Medulla oblongata (tissue), 1 donor: Measurements from ENCODE around the gene DGKH.
A peak's percentile ranks its signal among the peaks of the same experiment; 100 is the strongest.

Experiments used
- DNase-seq: peaks from one replicate; pipeline ENCODE4 v3.0.0-alpha.2; 2015; ENCODE audit errors: extremely low spot score

Gene DGKH

GRCh38 chr13:42039946-42040729 is 8.3 kb upstream of the DGKH start:
- peak; percentile 87 for DNase-seq

GRCh38 chr13:42040730-42041010 is 7.8 kb upstream of the DGKH start:
- DNase-seq: no peak

GRCh38 chr13:42041011-42041683 is 7.3 kb upstream of the DGKH start:
- DNase-seq: peak; percentile 15

GRCh38 chr13:42041684-42042035 is 6.8 kb upstream of the DGKH start:
- DNase-seq: peak; percentile 61

DNA sequence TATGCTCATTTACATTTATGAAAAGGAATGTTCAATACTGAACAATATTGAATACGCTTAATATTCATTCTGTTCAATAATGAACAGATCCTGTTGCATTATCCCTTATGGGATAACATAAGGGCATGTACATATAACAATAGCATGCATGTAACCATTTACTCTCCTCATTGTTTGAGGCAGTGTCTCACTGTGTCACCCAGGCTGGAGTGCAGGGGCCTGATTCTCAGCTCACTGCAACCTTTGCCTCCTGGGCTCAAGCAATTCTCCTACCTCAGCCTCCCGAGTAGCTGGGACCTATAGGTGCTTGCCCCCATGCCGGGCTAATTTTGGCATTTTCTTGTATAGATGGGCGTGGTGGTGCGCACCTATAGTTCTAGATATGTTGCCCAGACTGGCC is 4.8 kb upstream of the DGKH start:
- no peak for DNase-seq

- no peak for DNase-seq
These were observed 2.0 kb upstream of the DGKH start for GRCh38 chr13:42046448-42046847.

GRCh38 chr13:42047561-42048341 is 697 bp upstream of the DGKH start:
- DNase-seq: peak; percentile 17

- DNase-seq: peak; percentile 53
These were observed 421 bp downstream of the DGKH start for GRCh38 chr13:42048684-42049453.

GRCh38 chr13:42049454-42049813 is 986 bp downstream of the DGKH start:
- no peak for DNase-seq

- DNase-seq: no peak
These were observed 6.5 kb downstream of the DGKH start for GRCh38 chr13:42054798-42055499.

- no peak for DNase-seq
These were observed 7.1 kb downstream of the DGKH start for GRCh38 chr13:42055500-42056085.

DNA sequence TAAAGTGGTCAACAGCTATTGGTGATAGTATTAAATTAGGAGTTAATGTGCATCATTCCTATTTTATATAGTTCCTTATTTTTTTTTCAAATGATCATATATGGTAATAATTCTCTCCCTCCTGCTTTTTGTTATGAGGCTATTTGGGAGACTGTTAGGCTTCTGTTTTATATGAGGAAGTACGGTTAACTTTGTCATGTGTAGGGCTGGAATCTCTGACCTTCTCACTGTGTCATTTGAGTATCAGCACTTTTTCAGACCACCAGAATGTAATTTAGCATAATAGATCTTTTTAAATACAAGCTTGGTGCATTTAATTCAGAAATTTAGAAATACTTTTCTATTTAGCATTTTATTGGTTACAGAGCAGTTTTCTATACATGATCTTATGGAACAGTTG is 7.7 kb downstream of the DGKH start:
- DNase-seq: no peak

DNA sequence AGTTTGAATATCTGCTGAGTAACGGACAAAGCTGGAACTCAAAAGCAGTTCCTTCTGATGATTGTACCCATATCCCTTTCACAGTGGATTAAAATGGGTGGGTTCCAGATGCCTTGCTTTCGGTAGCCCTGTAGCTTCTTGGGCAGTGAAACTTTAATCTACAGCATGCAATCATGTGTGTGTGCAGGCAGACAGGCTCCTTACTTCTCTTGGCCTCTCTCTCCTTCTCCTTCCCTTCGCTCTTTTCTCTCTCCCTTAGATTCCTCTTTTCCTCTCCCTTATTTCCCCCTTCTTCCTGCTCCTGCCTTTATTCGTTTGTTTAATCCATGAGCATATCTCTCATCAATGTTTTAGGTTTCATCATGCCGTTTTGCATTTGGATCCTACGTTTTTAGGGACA is 8.1 kb downstream of the DGKH start:
- DNase-seq: no peak

DNA sequence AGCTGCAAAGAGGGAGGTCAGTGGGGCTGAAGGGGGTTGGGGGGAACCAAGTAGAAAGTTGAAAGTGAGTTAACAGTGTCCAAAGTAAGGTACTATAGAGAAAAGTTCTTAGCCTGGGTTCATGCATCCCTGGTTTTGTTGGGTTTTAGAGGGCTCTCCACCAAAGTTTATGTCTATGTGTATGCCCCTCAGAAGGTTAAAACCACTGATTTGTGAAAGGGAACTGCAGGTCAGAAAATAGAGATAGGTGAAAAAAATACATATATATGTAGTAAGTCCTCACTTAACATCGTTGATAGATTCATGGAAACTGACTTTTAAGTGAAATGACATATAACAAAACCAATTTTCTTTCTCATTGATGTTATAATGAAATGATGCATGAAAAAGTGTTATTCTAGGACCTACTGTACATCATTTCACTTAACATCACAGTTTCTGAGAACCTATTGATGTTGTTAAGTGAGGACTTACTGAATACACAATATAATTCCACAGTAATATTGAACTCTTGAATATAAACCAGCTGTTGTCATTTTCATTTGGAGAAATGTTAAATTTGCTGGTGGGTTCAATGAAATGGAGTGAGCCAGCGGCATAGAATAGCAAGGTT is 9.6 kb downstream of the DGKH start:
- DNase-seq: no peak

- DNase-seq: no peak
These were observed 13.5 kb downstream of the DGKH start for GRCh38 chr13:42061943-42062342.

DNA sequence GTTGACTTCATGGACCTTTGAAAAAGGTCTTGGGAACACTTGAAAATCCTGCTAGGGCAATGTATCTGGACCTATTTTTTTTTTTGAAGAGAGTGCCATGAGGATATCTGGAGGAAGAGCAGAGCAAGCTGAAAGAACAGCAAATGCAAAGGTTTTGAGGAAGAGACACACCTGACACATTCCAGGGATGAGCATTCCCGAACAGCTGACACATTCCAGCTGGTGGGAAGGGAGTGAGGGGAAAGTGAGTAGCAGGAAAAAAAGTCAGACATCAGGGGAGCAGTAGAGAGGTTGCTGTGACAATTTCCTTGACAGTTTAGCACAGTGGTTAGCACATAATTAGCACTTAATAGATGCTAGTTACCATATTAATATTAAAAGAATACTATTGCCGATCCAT is 14.7 kb downstream of the DGKH start:
- no peak for DNase-seq

DNA sequence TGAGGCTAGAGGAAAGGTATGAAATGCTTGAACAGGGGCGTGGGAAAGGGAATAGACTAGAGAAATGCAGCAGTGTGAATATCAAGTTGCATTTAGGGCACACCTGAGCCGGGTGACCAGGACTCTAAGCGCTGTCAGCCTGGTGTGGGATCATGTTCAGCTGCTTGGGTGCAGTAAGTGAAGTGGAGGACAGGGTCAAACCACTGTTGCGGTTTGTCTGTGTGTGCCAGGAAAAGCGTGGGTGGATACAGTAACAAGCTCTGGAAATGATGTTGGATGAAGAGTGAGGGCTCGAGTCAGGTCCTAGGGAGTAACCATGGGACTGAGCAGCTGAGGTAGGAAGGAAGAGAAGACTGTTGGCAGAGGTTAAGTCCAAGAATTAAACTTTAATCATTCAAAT is 15.8 kb downstream of the DGKH start:
- no peak for DNase-seq

DNA sequence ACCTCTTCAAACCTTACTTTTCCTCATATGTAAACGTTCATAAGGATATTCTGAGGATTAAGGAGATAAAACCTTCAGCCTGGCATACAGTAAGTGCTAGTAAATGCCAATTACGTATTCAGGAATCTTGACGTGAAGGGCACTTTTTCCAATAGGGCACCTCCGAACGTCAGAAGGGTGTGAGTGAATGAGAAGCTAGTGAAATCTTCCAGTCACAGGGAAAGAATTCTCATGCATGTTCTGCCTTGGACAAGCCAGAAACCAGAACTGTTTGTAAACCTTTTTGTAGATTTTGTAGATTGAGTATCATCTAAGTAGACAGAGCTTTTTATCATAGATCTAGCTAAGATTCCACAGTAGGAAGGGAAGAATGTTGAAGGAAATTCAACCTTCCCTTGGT is 16.5 kb downstream of the DGKH start:
- DNase-seq: no peak

DNA sequence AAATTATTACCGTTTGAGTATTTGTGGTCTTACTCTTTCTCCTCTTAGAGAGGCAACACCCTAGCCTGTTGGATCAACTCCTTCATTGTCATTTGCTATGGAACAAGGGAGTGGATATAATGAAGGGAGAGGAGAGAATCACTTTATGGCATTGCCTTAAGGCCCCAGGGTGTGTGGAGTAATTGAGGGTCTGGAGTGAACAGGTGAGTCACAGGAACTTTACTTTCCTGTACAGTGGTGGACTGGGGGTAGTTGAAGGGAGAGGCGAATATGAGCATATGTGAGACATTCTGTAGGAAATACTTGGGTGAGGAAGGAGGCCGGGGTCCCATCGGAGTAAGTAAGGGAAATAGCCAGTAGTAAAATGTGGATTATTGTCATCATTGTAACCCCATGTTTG is 17.0 kb downstream of the DGKH start:
- DNase-seq: no peak

GRCh38 chr13:42066542-42066941 is 18.1 kb downstream of the DGKH start:
- DNase-seq: no peak

- peak; percentile 23 for DNase-seq
These were observed 20.4 kb downstream of the DGKH start for GRCh38 chr13:42068886-42069285.
